Stimulated activated CD8-positive, alpha-beta memory T cell treated with anti-CD3 and anti-CD28 coated beads, Interleukin-12 subunit alpha, Interleukin-12 subunit beta, amount 100 ng/mL, for 24 hours (primary cell): Measurements from ENCODE around the gene LRIT2.

Source experiments
- DNase-seq: peaks from one replicate; pipeline ENCODE4 v3.0.0-alpha.2; 2020; ENCODE audit errors: extremely low read depth

Gene LRIT2

GRCh38 chr10:84225427-84226173 is at the start of gene LRIT2:
Gene LRIT2 (minus strand): TSS chr10:84225544. CDS start chr10:84225520, 24 bp downstream.
- no peak for DNase-seq

GRCh38 chr10:84270708-84271107 is 45.4 kb upstream of the LRIT2 start:
- no peak for DNase-seq

- no peak for DNase-seq
These were observed 44.4 kb upstream of the LRIT2 start for GRCh38 chr10:84269773-84270172.

GRCh38 chr10:84269162-84269561 is 43.8 kb upstream of the LRIT2 start:
- no peak for DNase-seq

- DNase-seq = peak; percentile 47
These were observed 42.3 kb upstream of the LRIT2 start for GRCh38 chr10:84267503-84268126.

GRCh38 chr10:84265418-84265817 is 40.1 kb upstream of the LRIT2 start:
- no peak for DNase-seq

GRCh38 chr10:84264611-84265141 is 39.3 kb upstream of the LRIT2 start:
- DNase-seq = peak; percentile 30

GRCh38 chr10:84263716-84264115 is 38.4 kb upstream of the LRIT2 start:
- DNase-seq = no peak

GRCh38 chr10:84262190-84262956 is 37.0 kb upstream of the LRIT2 start:
- no peak for DNase-seq

- DNase-seq = no peak
These were observed 36.0 kb upstream of the LRIT2 start for GRCh38 chr10:84261236-84261915.

- no peak for DNase-seq
These were observed 32.8 kb upstream of the LRIT2 start for GRCh38 chr10:84258034-84258695.

GRCh38 chr10:84257343-84258020 is 32.1 kb upstream of the LRIT2 start:
- DNase-seq = no peak

- no peak for DNase-seq
These were observed 31.4 kb upstream of the LRIT2 start for GRCh38 chr10:84256510-84257342.

GRCh38 chr10:84254552-84255478 is 29.5 kb upstream of the LRIT2 start:
- no peak for DNase-seq

GRCh38 chr10:84248794-84249193 is 23.4 kb upstream of the LRIT2 start:
- DNase-seq = no peak

- DNase-seq = no peak
These were observed 22.2 kb upstream of the LRIT2 start for GRCh38 chr10:84247496-84247895.

- no peak for DNase-seq
These were observed 19.4 kb upstream of the LRIT2 start, which contains the start of gene RGR for GRCh38 chr10:84244651-84245270. Gene RGR (plus strand): TSS chr10:84245053. CDS start chr10:84245091, 38 bp downstream.

GRCh38 chr10:84243759-84244158 is 18.4 kb upstream of the LRIT2 start:
- no peak for DNase-seq
